SK-N-SH treated with all-trans-retinoic acid at 6 μM for 48 hours (cell line): ENCODE results near the gene FCGBP.

Experiments used
- ATAC-seq: fragments of 200-7000 bp; cut with Tn5 transposase; 3 replicates; pipeline ENCODE4 v1.9.1; 2020; ENCODE audit warnings: mild to moderate bottlenecking, moderate library complexity
- ARNTL ChIP-seq: fragments of 450-650 bp; formaldehyde crosslinking; IDR thresholded peaks from 2 replicates; pipeline ENCODE4 v1.5.0; 2020; ENCODE audit warnings: low read depth, mild to moderate bottlenecking, moderate library complexity, borderline replicate concordance
- BACH2 ChIP-seq: fragments of 250-450 bp; sonication (Bioruptor Pico); IDR thresholded peaks from 2 replicates; pipeline ENCODE4 v1.9.0; 2021; ENCODE audit warnings: mild to moderate bottlenecking, borderline replicate concordance
- CREB5 ChIP-seq: fragments of 250-450 bp; sonication (Bioruptor Pico); IDR thresholded peaks from 2 replicates; pipeline ENCODE4 v1.5.1; 2020; ENCODE audit warnings: low read depth, mild to moderate bottlenecking, moderate library complexity
- CSDC2 ChIP-seq: fragments of 250-450 bp; sonication (Bioruptor Pico); IDR thresholded peaks from 2 replicates; pipeline ENCODE4 v1.5.0; 2020; ENCODE audit warnings: mild to moderate bottlenecking, moderate library complexity
- CSRNP3 ChIP-seq: fragments of 250-450 bp; sonication (Bioruptor Pico); IDR thresholded peaks from 2 replicates; pipeline ENCODE4 v1.5.1; 2021; ENCODE audit warnings: mild to moderate bottlenecking, moderate library complexity
- ESRRG ChIP-seq: fragments of 250-450 bp; sonication (Bioruptor Pico); IDR thresholded peaks from 2 replicates; pipeline ENCODE4 v1.6.1; 2021; ENCODE audit warnings: mild to moderate bottlenecking
- GLIS3 ChIP-seq: fragments of 250-450 bp; sonication (Bioruptor Pico); IDR thresholded peaks from 2 replicates; pipeline ENCODE4 v1.5.0; 2020; ENCODE audit warnings: mild to moderate bottlenecking, moderate library complexity
- ISL1 ChIP-seq: fragments of 250-450 bp; sonication (Bioruptor Pico); IDR thresholded peaks from 2 replicates; pipeline ENCODE4 v2.1.2; 2022; ENCODE audit warnings: mild to moderate bottlenecking, moderate library complexity
- PATZ1 ChIP-seq: fragments of 250-450 bp; sonication (Bioruptor Pico); IDR thresholded peaks from 2 replicates; pipeline ENCODE4 v1.8.0; 2020; ENCODE audit warnings: mild to moderate bottlenecking, moderate library complexity, borderline replicate concordance
- RARB ChIP-seq: fragments of 250-450 bp; sonication (Bioruptor Pico); IDR thresholded peaks from 2 replicates; pipeline ENCODE4 v1.8.0; 2021; ENCODE audit warnings: mild to moderate bottlenecking, moderate library complexity
- SNAI2 ChIP-seq: fragments of 250-450 bp; sonication (Bioruptor Pico); IDR thresholded peaks from 2 replicates; pipeline ENCODE4 v1.5.0; 2020; ENCODE audit warnings: mild to moderate bottlenecking, moderate library complexity
- TCF4 ChIP-seq: fragments of 250-450 bp; sonication (Bioruptor Pico); IDR thresholded peaks from 2 replicates; pipeline ENCODE4 v1.8.0; 2021; ENCODE audit warnings: mild to moderate bottlenecking, moderate library complexity, borderline replicate concordance
- TOX ChIP-seq: fragments of 250-450 bp; sonication (Bioruptor Pico); IDR thresholded peaks from 2 replicates; pipeline ENCODE4 v1.8.0; 2021; ENCODE audit warnings: mild to moderate bottlenecking, moderate library complexity, borderline replicate concordance
- TSHZ2 ChIP-seq: fragments of 250-450 bp; sonication (Bioruptor Pico); IDR thresholded peaks from 2 replicates; pipeline ENCODE4 v1.5.0; 2020; ENCODE audit warnings: mild to moderate bottlenecking, moderate library complexity
- ZC3H10 ChIP-seq: fragments of 250-450 bp; sonication (Bioruptor Pico); IDR thresholded peaks from 2 replicates; pipeline ENCODE4 v1.5.1; 2021; ENCODE audit warnings: mild to moderate bottlenecking, moderate library complexity
- ZFP3 ChIP-seq: fragments of 250-450 bp; sonication (Bioruptor Pico); IDR thresholded peaks from 2 replicates; pipeline ENCODE4 v1.5.0; 2020; ENCODE audit warnings: mild to moderate bottlenecking, moderate library complexity
- ZFP30 ChIP-seq: fragments of 450-650 bp; formaldehyde crosslinking; IDR thresholded peaks from 2 replicates; pipeline ENCODE4 v1.5.0; 2022; ENCODE audit warnings: mild to moderate bottlenecking, moderate library complexity
- ZNF70 ChIP-seq: fragments of 450-650 bp; formaldehyde crosslinking; IDR thresholded peaks from 2 replicates; pipeline ENCODE4 v1.5.0; 2020; ENCODE audit warnings: mild to moderate bottlenecking, moderate library complexity
- ZNF8 ChIP-seq: fragments of 450-650 bp; formaldehyde crosslinking; IDR thresholded peaks from 2 replicates; pipeline ENCODE4 v1.5.0; 2020; ENCODE audit warnings: mild to moderate bottlenecking, moderate library complexity

The FCGBP gene

GRCh38 chr19:39953915-39954314, 19.5 kb upstream of the FCGBP start:
- TF ChIP-seq SNAI2 (CRISPR knock-in tag) (no peak), TOX (CRISPR knock-in tag) (no peak)
- TF ChIP-seq, all 23 proteins: peak for 0
- ATAC-seq: no peak

GRCh38 chr19:39951686-39952085, 17.3 kb upstream of the FCGBP start:
- ATAC-seq: peak; percentile 57; the same call in 2 of the 3 replicates
- no peak for TF ChIP-seq TOX (CRISPR knock-in tag)
- TF ChIP-seq ZNF8 (CRISPR knock-in tag): no peak
- no peak for TF ChIP-seq ZC3H10 (CRISPR knock-in tag)
- no peak for TF ChIP-seq PATZ1 (CRISPR knock-in tag)
- no peak for TF ChIP-seq TCF4 (CRISPR knock-in tag)
- no peak for TF ChIP-seq GLIS3 (CRISPR knock-in tag)
- no peak for TF ChIP-seq SNAI2 (CRISPR knock-in tag)
- TF ChIP-seq CREB5: no peak
- TF ChIP-seq ZFP30 (CRISPR knock-in tag): no peak
- no peak for TF ChIP-seq TSHZ2
- TF ChIP-seq CSRNP3 (CRISPR knock-in tag): no peak
- no peak for TF ChIP-seq ESRRG (CRISPR knock-in tag)
- TF ChIP-seq ISL1: no peak
- no peak for TF ChIP-seq BACH2 (CRISPR knock-in tag)
- no peak for TF ChIP-seq ZFP3 (CRISPR knock-in tag)

- TF ChIP-seq CSDC2: no peak
- no peak for TF ChIP-seq TCF4 (CRISPR knock-in tag)
- TF ChIP-seq RARB (CRISPR knock-in tag): no peak
- no peak for TF ChIP-seq ESRRG (CRISPR knock-in tag)
- no peak for TF ChIP-seq CSRNP3 (CRISPR knock-in tag)
- no peak for TF ChIP-seq SNAI2 (CRISPR knock-in tag)
- no peak for TF ChIP-seq TSHZ2
- no peak for TF ChIP-seq ZC3H10 (CRISPR knock-in tag)
- no peak for TF ChIP-seq TOX (CRISPR knock-in tag)
- no peak for TF ChIP-seq ARNTL (CRISPR knock-in tag)
- no peak for TF ChIP-seq ZNF70
- TF ChIP-seq BACH2 (CRISPR knock-in tag): no peak
- no peak for TF ChIP-seq CREB5
- no peak for TF ChIP-seq ZFP3 (CRISPR knock-in tag)
- no peak for ATAC-seq
Observed at GRCh38 chr19:39951065-39951650, 16.7 kb upstream of the FCGBP start.
